GM12873 (cell line): ENCODE results near the gene NUTM1.

Source experiments
- TF ChIP-seq, protein P1 (sequence below): IDR thresholded peaks from 2 replicates; pipeline ENCODE4 v1.5.1; 2012; ENCODE audit warnings: low read depth, mild to moderate bottlenecking, moderate library complexity, low read length, control low read depth; ENCODE audit not compliant: insufficient read depth; ENCODE audit errors: missing control alignments

Gene NUTM1

GRCh38 chr15:34349769-34350168 is 6.7 kb downstream of the NUTM1 start:
- TF ChIP-seq, protein P1, sequence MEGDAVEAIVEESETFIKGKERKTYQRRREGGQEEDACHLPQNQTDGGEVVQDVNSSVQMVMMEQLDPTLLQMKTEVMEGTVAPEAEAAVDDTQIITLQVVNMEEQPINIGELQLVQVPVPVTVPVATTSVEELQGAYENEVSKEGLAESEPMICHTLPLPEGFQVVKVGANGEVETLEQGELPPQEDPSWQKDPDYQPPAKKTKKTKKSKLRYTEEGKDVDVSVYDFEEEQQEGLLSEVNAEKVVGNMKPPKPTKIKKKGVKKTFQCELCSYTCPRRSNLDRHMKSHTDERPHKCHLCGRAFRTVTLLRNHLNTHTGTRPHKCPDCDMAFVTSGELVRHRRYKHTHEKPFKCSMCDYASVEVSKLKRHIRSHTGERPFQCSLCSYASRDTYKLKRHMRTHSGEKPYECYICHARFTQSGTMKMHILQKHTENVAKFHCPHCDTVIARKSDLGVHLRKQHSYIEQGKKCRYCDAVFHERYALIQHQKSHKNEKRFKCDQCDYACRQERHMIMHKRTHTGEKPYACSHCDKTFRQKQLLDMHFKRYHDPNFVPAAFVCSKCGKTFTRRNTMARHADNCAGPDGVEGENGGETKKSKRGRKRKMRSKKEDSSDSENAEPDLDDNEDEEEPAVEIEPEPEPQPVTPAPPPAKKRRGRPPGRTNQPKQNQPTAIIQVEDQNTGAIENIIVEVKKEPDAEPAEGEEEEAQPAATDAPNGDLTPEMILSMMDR: no peak

GRCh38 chr15:34353627-34354026 is 10.5 kb downstream of the NUTM1 start:
- TF ChIP-seq, protein P1: no peak

DNA sequence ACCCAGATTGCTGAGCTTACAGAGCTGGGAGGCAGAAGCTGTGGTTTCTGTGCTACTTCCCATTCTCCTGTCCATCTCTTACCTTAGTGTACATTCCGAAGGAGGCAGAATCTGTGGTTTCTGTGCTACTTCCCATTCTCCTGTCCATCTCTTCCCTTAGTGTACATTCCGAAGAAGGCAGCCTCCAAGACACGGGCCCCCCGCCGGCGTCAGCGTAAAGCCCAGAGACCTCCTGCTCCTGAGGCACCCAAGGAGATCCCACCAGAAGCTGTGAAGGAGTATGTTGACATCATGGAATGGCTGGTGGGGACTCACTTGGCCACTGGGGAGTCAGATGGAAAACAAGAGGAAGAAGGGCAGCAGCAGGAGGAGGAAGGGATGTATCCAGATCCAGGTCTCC is 11.2 kb downstream of the NUTM1 start:
- TF ChIP-seq, protein P1: no peak

DNA sequence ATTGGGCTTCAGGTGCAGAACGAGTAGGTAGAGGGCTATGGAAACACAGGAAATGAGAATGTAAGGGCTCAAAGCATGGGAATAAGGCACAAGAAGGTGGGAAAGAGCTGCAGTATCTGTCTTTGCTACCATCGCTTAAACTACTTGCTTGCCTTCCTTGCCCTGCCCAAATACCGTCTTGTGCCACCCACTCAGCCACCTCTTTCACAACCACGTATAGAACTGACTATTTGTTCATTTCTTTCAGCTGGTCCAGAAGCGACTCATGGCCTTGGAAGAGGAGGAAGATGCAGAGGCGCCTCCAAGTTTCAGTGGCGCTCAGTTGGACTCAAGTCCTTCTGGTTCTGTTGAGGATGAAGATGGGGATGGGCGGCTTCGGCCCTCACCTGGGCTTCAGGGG is 12.1 kb downstream of the NUTM1 start:
- TF ChIP-seq, protein P1: no peak

DNA sequence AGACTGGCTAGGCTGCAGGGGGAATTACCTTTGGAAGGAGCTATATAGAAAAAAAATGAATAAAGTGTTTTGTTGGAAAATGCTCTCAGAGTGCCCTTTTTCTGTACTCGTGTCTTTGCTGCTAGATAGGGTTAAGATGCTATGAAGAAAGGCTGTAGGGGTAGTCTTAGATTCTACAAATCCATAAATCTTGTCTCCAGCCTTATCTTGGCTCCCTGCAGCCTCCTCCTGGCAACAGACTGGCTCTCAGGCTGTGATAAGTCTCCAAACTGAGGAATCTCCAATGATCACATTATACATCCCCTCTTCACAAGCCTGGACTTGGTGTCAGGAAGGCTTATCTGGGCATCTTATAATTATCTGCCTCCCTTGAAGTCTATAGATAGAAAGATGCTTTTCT is 14.5 kb downstream of the NUTM1 start:
- TF ChIP-seq, protein P1: no peak

- TF ChIP-seq, protein P1: no peak
Measured at GRCh38 chr15:34358367-34358766, 15.3 kb downstream of the NUTM1 start.

DNA sequence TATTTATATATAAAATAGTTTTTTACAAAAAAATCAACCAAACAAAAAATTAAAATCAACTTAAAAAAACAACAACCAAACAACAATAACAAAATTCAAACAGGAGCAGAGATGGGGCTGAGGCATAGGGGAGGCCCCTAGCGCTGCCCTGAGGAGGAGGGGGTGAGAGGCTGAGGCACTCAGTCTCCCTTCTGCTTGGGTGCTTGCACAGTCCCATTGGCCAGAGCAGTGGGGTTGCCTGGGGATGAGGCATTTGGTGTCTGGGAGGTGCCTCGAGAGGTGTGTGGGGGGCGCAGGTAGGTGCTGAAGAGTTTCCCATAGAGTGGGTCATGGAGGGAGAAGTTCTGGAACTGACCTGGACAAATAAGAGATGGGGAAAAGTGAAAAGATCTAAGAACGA is 15.8 kb downstream of the NUTM1 start:
- TF ChIP-seq, protein P1: no peak

- TF ChIP-seq, protein P1: no peak
Measured at GRCh38 chr15:34359416-34359815, 16.3 kb downstream of the NUTM1 start.
